22Rv1 (cell line): ENCODE results near the gene SLC2A9.

ENCODE experiments used
- H3K27ac ChIP-seq: fragments of 450-650 bp; 2 replicates; pipeline ENCODE4 v1.5.1; 2017
- CTCF ChIP-seq: fragments of 450-650 bp; IDR thresholded peaks from 2 replicates; pipeline ENCODE4 v1.5.1; 2017; ENCODE audit warnings: mild to moderate bottlenecking
- ZFX ChIP-seq: fragments of 450-650 bp; IDR thresholded peaks from 2 replicates; pipeline ENCODE4 v1.6.1; 2017; ENCODE audit warnings: antibody characterized with exemption, borderline replicate concordance

The SLC2A9 gene

GRCh38 chr4:9875516-9875915 lies 145.8 kb downstream of the SLC2A9 start:
- TF ChIP-seq ZFX (no peak), CTCF (no peak)
- H3K27ac ChIP-seq: no peak overlapping the region

- no peak overlapping the region for H3K27ac ChIP-seq
- TF ChIP-seq CTCF (no peak), ZFX (no peak)
Measured at GRCh38 chr4:9874385-9874784, 146.9 kb downstream of the SLC2A9 start.

- TF ChIP-seq CTCF (no peak), ZFX (no peak)
- no peak overlapping the region for H3K27ac ChIP-seq
Measured at GRCh38 chr4:9870165-9870790, 151.0 kb downstream of the SLC2A9 start.

- H3K27ac ChIP-seq: no peak overlapping the region
- TF ChIP-seq ZFX (no peak), CTCF (no peak)
Measured at GRCh38 chr4:9867751-9868425, 153.4 kb downstream of the SLC2A9 start.

- no peak for TF ChIP-seq CTCF
- no peak for TF ChIP-seq ZFX
- no peak overlapping the region for H3K27ac ChIP-seq
Measured at GRCh38 chr4:9866931-9867330, 154.4 kb downstream of the SLC2A9 start.

GRCh38 chr4:9861561-9861960 lies 159.7 kb downstream of the SLC2A9 start:
- TF ChIP-seq CTCF: no peak
- TF ChIP-seq ZFX: no peak
- H3K27ac ChIP-seq: no peak overlapping the region

- TF ChIP-seq CTCF (no peak), ZFX (no peak)
- H3K27ac ChIP-seq: no peak overlapping the region
Measured at GRCh38 chr4:9859810-9860209, 161.5 kb downstream of the SLC2A9 start.
